ENCODE measurements around the gene SLAMF6. TPM values are rescaled to one million over a fixed set of nuclear protein-coding genes. Genes with fewer than 3 reads are reported as not detected.

SLAMF6 gene
- total RNA-seq, 2 experiments from 2014 or later, result 42.8 to 43.9 TPM

DNA sequence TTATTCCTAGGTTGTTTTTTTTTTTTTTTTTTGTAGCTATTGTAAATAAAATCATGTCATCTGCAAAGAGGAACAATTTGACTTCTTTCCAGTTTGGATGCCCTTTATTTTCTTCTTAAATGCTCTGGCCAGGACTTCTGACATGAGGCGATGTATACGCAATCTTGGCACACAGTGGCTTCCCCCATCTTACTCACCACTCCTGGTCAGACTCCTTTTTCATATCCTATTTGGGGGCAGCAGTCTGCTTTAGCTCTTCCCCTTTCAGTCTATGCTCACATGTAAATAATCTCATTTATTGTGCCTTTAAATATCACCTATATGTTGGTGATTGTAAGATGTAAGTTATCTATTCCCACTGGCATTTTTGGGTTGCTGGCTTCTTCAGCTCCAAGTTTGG is 56.1 kb downstream of the SLAMF6 start:
- TF ChIP-seq, protein P1, sequence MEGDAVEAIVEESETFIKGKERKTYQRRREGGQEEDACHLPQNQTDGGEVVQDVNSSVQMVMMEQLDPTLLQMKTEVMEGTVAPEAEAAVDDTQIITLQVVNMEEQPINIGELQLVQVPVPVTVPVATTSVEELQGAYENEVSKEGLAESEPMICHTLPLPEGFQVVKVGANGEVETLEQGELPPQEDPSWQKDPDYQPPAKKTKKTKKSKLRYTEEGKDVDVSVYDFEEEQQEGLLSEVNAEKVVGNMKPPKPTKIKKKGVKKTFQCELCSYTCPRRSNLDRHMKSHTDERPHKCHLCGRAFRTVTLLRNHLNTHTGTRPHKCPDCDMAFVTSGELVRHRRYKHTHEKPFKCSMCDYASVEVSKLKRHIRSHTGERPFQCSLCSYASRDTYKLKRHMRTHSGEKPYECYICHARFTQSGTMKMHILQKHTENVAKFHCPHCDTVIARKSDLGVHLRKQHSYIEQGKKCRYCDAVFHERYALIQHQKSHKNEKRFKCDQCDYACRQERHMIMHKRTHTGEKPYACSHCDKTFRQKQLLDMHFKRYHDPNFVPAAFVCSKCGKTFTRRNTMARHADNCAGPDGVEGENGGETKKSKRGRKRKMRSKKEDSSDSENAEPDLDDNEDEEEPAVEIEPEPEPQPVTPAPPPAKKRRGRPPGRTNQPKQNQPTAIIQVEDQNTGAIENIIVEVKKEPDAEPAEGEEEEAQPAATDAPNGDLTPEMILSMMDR (IDR thresholded peaks at IDR 0.05), result no peak
- no peak for DNase-seq
- ChIA-PET POLR2A (interaction anchor here (0.6 to 2.5 kb wide), 5 partner anchors 12 to 73 kb away, joined by 3 to 7 read pairs (median 4); partner anchors contain the start of gene SLAMF6), CTCF (interaction anchor here (0.6 to 4.3 kb wide), 5 partner anchors 12 to 140 kb away, joined by 3 to 12 read pairs (median 4); no protein-coding TSS in a partner anchor)
- Mint-ChIP-seq H3K36me3 (ENCODE audit: low read depth) (peaks cover 28% of the 10 kb centered on the region), H3K4me3 (no peak overlapping the region), H3K27ac (peak overlapping the region; percentile 87), H3K9me3 (peaks cover 13% of the 10 kb centered on the region), H3K27me3 (no peaks in the 10 kb centered on the region), H3K4me1 (ENCODE audit: low read depth) (peaks cover 60% of the 10 kb centered on the region)
- intact Hi-C loops (cut with micrococcal nuclease), result no loop called here
- ATAC-seq, result no peak

DNA sequence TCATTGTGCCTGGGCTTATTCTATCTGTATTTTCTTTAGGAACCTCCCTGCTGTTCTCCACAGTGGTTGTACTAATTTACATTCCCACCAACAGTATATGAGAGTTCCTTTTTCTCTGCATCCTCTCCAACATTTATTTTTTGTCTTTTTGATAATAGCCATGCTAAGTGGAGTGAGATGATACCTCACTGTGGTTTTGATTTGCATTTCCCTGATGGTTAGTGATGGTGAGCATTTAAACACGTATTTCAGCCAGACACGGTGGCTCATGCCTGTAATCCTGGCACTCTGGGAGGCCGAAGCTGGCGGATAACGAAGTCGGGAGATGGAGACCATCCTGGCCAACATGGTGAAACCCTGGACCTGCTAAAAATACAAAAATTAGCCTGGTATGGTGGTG is 57.9 kb downstream of the SLAMF6 start:
- Mint-ChIP-seq H3K27me3 (no peaks in the 10 kb centered on the region), H3K36me3 (ENCODE audit: low read depth) (peaks cover 28% of the 10 kb centered on the region), H3K9me3 (peaks cover 12% of the 10 kb centered on the region), H3K27ac (peak overlapping the region; percentile 73), H3K4me1 (ENCODE audit: low read depth) (peaks cover 77% of the 10 kb centered on the region), H3K4me3 (no peak overlapping the region)
- ATAC-seq (no peak), DNase-seq (no peak)
- ChIA-PET CTCF (interaction anchor here (1.7 to 4.3 kb wide), 2 partner anchors 36 to 142 kb away, joined by 4 to 12 read pairs; no protein-coding TSS in a partner anchor), POLR2A (interaction anchor here (1.0 to 1.4 kb wide), 4 partner anchors 9 to 16 kb away, joined by 3 to 5 read pairs (median 4); no protein-coding TSS in a partner anchor)
- TF ChIP-seq, protein P1 (IDR thresholded peaks at IDR 0.05), result no peak
- intact Hi-C loops (cut with micrococcal nuclease), result no loop called here

DNA sequence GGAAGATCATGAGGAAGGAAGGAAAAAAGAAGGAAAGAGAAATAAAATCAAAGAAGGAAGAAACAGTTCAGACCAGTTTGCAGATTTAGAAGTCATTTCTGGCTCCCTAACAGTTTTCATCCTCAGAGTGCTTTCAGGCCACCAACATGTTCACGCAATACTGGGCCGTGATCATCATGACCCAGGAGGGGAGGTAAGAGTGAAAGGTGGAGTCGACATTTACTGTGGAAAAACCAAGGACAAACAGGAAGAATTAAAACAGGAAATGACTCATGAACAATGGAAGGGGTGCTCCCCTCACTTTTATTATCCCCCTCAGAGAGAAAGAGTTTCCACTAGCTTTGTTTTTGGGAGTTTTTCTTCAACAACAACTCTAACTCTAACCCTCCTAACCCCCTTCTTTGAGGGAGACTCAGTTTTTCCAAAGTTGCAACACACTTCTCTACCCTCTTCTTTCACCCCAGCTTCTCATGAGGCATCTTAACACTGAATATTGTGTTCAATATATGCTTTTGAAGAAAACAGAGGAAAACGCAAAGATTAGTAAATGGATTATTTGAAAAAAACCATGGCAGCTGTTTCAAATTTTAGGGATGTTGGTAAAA is 62.3 kb downstream of the SLAMF6 start:
- ATAC-seq (peak; percentile 72), DNase-seq (peak; percentile 63)
- H3K9me3 Mint-ChIP-seq, result peaks cover 3% of the 10 kb centered on the region
- H3K4me1 Mint-ChIP-seq (ENCODE audit: low read depth), result peaks cover 85% of the 10 kb centered on the region
- ChIA-PET POLR2A (interaction anchor here (0.7 to 1.3 kb wide), 4 partner anchors 9 to 92 kb away, joined by 3 to 4 read pairs (median 3); no protein-coding TSS in a partner anchor), CTCF (interaction anchor here (0.9 to 3.2 kb wide), 4 partner anchors 9 to 115 kb away, joined by 3 to 14 read pairs (median 6); no protein-coding TSS in a partner anchor)
- H3K36me3 Mint-ChIP-seq (ENCODE audit: low read depth), result peaks cover 15% of the 10 kb centered on the region
- H3K4me3 Mint-ChIP-seq, result peak overlapping the region; percentile 67
- H3K27ac Mint-ChIP-seq, result peak overlapping the region; percentile 98
- H3K27me3 Mint-ChIP-seq, result no peaks in the 10 kb centered on the region
- TF ChIP-seq, protein P1 (IDR thresholded peaks at IDR 0.05), result no peak
- intact Hi-C loops (cut with micrococcal nuclease), result loop anchor here (5.0 kb wide), 1 partner anchor 182 kb away; no protein-coding TSS in a partner anchor

DNA sequence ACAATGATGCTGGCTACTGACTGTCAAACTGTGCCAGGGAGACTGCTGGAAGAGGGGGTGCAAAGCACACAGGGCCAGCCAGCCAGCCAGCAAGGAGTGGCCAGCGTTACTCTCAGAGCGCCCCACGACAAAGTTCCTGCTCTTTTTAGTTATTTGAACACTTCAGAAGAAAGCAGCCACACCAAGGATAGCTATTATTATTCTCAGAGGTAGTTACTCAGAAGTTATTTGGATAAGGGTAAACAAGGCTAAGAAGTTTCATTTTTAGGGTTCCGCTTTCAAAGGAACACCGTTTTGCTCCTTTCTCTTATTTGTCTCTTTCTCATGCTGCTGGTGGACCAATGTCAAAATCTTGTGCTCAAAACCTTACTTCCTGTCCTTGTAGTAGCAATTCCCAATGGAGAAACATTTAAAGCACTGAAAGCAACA is 62.8 kb downstream of the SLAMF6 start:
- H3K36me3 Mint-ChIP-seq (ENCODE audit: low read depth), result peaks cover 13% of the 10 kb centered on the region
- TF ChIP-seq, protein P1 (IDR thresholded peaks at IDR 0.05), result no peak
- peaks cover 85% of the 10 kb centered on the region for H3K4me1 Mint-ChIP-seq (ENCODE audit: low read depth)
- intact Hi-C loops (cut with micrococcal nuclease), result loop anchor here (5.0 kb wide), 1 partner anchor 182 kb away; no protein-coding TSS in a partner anchor
- POLR2A ChIA-PET, result interaction anchor here (0.9 to 1.3 kb wide), 2 partner anchors 9 to 61 kb away, joined by 3 to 4 read pairs; no protein-coding TSS in a partner anchor
- ATAC-seq, result peak; percentile 22
- no peak for DNase-seq
- H3K4me3 Mint-ChIP-seq, result peak overlapping the region; percentile 67
- H3K27ac Mint-ChIP-seq, result peak overlapping the region; percentile 98
- CTCF ChIA-PET, result interaction anchor here (1.4 to 3.2 kb wide), 2 partner anchors 10 to 24 kb away, joined by 4 to 14 read pairs; no protein-coding TSS in a partner anchor
- H3K27me3 Mint-ChIP-seq, result no peaks in the 10 kb centered on the region
- H3K9me3 Mint-ChIP-seq, result no peaks in the 10 kb centered on the region
